Measurements from ENCODE around the gene KHNYN. TPM values are rescaled to one million over a fixed set of nuclear protein-coding genes. Genes with fewer than 3 reads are reported as not detected.
"Not testable (repeated sequence)": the region's sequence is repeated elsewhere in the genome, so short reads cannot be mapped to it uniquely, and the experiment has no call there.

Gene KHNYN
- total and polyA plus RNA-seq, 10 donors, result 10.9 to 90.6 (median 70.5) TPM

DNA sequence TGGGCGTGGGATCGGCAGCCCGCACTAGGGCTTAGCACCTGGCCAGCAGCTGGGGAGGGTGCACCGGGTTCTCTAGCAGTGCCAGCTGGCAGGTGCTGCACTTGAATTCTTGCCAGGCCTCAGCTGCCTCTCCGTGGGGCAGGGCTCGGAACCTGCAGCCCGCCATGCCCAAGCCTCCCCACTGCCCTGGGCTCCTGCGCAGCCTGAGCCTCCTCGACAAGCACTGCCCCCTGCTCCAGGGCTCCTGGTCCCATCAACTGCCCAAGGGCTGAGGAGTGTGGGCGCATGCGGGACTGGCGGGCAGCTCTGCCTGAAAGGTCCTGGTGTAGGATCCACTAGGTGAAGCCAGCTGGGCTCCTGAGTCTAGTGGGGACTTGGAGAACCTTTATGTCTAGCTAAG lies 43.5 kb downstream of the KHNYN start:
- H3K27me3 ChIP-seq (replicated peaks in 1 of 7), result no peaks in the 10 kb centered on the region
- intact Hi-C loops (cut with DNase I; ENCODE audit: low total_unique reads), result no loop called here
- WGBS, 5 donors, result 70 to 97% (median 71%) methylated on average over 3 to 12 of the region's 12 CpGs
- H3K27ac ChIP-seq, result no peak overlapping the region
- DNase-seq, result no peak
- TF ChIP-seq POLR2A (IDR thresholded peaks at IDR 0.05) (no peak), CTCF (IDR thresholded peaks at IDR 0.05 in 8 of 11, conservative IDR thresholded peaks at IDR 0.05 in 3 of 11) (no peak)
- H3K36me3 ChIP-seq, result no peaks in the 10 kb centered on the region
- H3K4me1 ChIP-seq, result no peaks in the 10 kb centered on the region
- no peak overlapping the region for H3K4me3 ChIP-seq
- no peaks in the 10 kb centered on the region for H3K9me3 ChIP-seq

DNA sequence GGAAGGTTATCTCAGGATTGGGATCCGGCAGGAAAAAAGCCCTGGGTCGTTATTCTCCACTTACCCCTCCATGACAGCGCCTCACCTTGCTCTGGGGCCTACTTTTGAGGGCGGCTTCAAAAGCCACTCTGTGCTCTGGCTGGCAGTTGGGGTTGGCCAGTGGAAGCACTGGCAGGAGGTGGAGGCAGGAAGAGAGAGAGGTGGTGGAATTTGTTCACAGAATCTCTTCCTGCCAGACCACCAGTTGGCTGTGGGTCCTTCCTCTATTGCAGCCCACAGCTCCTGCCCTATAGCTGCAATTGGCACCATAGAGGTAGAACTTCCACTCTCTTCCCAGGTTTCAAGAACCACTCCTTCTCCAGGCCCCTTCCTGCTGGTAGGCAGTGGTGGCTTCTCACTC lies 45.5 kb downstream of the KHNYN start:
- no peaks in the 10 kb centered on the region for H3K27me3 ChIP-seq (replicated peaks in 1 of 7)
- no peaks in the 10 kb centered on the region for H3K9me3 ChIP-seq
- DNase-seq, result no peak
- no peaks in the 10 kb centered on the region for H3K36me3 ChIP-seq
- intact Hi-C loops (cut with DNase I; ENCODE audit: low total_unique reads), result no loop called here
- no peaks in the 10 kb centered on the region for H3K4me1 ChIP-seq
- H3K27ac ChIP-seq, result no peak overlapping the region
- TF ChIP-seq POLR2A (IDR thresholded peaks at IDR 0.05), result no peak
- no peak for TF ChIP-seq POLR2AphosphoS5 (IDR thresholded peaks at IDR 0.05)
- no peak for TF ChIP-seq CTCF (IDR thresholded peaks at IDR 0.05 in 8 of 11, conservative IDR thresholded peaks at IDR 0.05 in 3 of 11)
- H3K4me3 ChIP-seq, result no peak overlapping the region
- 25 to 95% (median 70%) methylated on average over 4 of the region's 4 CpGs for WGBS, 5 donors

- H3K27me3 ChIP-seq (replicated peaks in 1 of 7); H3K36me3 ChIP-seq; H3K4me3 ChIP-seq; intact Hi-C loops (cut with DNase I; ENCODE audit: low total_unique reads); H3K9me3 ChIP-seq; DNase-seq; H3K27ac ChIP-seq: not testable (repeated sequence)
- 0 to 92% (median 0%) methylated on average over 1 of the region's 1 CpG for WGBS, 5 donors
- peaks cover 0 to 26% (median 0%) of the 10 kb centered on the region in 6 donors for H3K4me1 ChIP-seq
Measured at GRCh38 chr14:24479999-24480398, 50.2 kb downstream of the KHNYN start.

DNA sequence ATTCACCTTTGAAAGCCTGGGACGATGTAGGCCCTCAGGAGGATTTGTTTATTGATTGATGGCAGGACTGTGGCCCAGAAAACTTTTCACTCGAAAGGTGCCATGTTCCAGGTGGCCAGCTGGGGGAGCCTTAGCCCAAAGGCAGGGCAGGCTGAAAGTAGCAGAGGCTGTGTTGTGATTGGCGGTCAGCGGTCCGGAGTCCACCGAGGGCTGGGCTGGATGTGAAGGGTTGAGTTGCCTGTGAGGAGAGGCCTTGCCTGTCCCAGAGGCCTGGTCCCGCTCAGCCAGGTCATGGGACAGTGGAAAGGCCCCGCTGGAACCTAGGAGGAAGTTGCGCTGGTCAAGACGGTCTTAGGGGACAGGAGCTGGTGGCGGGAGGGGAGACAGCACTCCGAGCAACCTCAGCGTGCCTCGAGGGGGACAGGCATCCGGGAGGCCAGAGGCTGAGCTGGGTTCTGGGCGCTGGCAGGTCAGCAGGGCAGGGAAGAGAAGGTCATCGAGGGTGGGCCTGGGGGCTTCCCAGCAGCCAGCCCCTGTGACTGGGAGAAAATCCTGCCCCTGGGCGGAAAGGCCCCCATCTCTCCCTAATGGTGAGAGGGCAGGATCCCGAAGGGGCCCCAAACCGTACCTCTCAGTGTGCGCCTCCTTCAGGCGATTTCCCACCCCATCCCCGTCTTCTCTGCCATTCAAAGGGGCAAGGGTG lies 52.0 kb downstream of the KHNYN start:
- TF ChIP-seq POLR2AphosphoS5 (IDR thresholded peaks at IDR 0.05), result no peak
- no peak for TF ChIP-seq POLR2A (IDR thresholded peaks at IDR 0.05)
- TF ChIP-seq CTCF (IDR thresholded peaks at IDR 0.05 in 8 of 11, conservative IDR thresholded peaks at IDR 0.05 in 3 of 11), result peak in 10 of 11 experiments; percentile 15 to 70 (median 46)
- Histone ChIP-seq H3K4me3 (peak overlapping the region in 3 of 8 donors; percentile 1 to 31 (median 13)), H3K27me3 (replicated peaks in 1 of 7) (peaks cover 0 to 4% (median 0%) of the 10 kb centered on the region in 7 donors), H3K4me1 (peaks cover 0 to 26% (median 0%) of the 10 kb centered on the region in 6 donors), H3K36me3 (no peaks in the 10 kb centered on the region), H3K9me3 (no peaks in the 10 kb centered on the region), H3K27ac (no peak overlapping the region)
- intact Hi-C loops (cut with DNase I; ENCODE audit: low total_unique reads), result no loop called here
- WGBS, 5 donors, result 45 to 64% (median 50%) methylated on average over 21 to 23 of the region's 23 CpGs
- DNase-seq, result peak; percentile 83

DNA sequence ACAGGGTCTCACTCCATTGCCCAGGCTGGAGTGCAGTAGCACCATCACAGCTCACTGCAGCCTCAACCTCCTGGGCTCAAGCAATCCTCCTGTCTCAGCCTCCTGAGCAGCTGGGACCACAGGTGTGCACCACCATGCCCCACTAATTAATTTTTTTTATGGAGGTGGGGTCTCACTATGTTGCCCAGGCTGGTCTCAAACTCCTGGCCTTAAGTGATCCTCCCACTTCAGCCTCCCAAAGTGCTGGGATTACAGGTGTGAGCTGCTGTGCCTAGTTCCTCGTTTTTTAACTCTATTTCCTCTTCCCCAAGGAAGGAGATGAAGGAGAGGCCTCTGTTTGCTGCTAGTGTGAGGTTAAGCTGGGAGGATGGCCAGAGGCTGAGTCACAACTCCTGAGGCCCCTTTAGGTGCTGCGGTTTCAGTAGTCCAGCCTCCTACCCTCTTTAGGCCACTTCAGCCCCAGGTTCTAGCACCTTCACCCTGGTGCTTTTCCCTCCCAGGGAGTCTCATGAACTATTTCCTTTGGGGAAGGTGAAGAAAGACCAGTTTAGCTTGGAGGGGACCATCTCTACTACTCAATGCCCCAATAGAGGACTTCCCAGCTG lies 53.0 kb downstream of the KHNYN start:
- H3K27ac ChIP-seq; intact Hi-C loops (cut with DNase I; ENCODE audit: low total_unique reads); H3K36me3 ChIP-seq; H3K9me3 ChIP-seq; H3K4me3 ChIP-seq; DNase-seq; H3K27me3 ChIP-seq (replicated peaks in 1 of 7): not testable (repeated sequence)
- 45 to 73% (median 53%) methylated on average over 2 of the region's 2 CpGs for WGBS, 5 donors
- H3K4me1 ChIP-seq, result peaks cover 0 to 26% (median 0%) of the 10 kb centered on the region in 6 donors

All from spleen (tissue), 11 donors.